K562 (cell line): ENCODE measurements around the gene LTBP4. TPM values are rescaled to one million over a fixed set of nuclear protein-coding genes. Genes with fewer than 3 reads are reported as not detected.

ENCODE experiments used
- ATAC-seq: fragments of 200-7000 bp; cut with Tn5 transposase; 3 replicates; pipeline ENCODE4 v1.9.1; 2020; ENCODE audit warnings: moderate library complexity
- BruUV-seq: library from RNA; stranded (reverse); fragments of 400-500 nt; replicated peaks from 2 replicates; lab custom pipeline; 2021; lab: Mats Ljungman, UMichigan
- CTCF ChIA-PET: fragments of 300-600 bp; formaldehyde crosslinking; extraction: SDS; loops from one replicate; lab custom pipeline; 2021; ENCODE audit warnings: low intra/inter-chr PET ratio; lab: Yijun Ruan, JAX
- POLR2A ChIA-PET: fragments of 300-600, 350-650 bp; sonication (Branson Sonifier 250); formaldehyde crosslinking; extraction: SDS; loops from one replicate; lab custom pipeline; 2021; ENCODE audit warnings: antibody characterized with exemption, inconsistent platforms; lab: Yijun Ruan, JAX
- DNase-seq, 4 experiments: peaks; one replicate each; pipeline versions ENCODE4 v3.0.0 to v3.0.0-alpha.2; 2011 to 2018; ENCODE audit warnings: low spot score in 3 of 4, mixed read lengths in 3 of 4; ENCODE audit errors: extremely low read depth in 1 of 4
- FAIRE-seq: peaks from 2 replicates; lab custom pipeline; 2011; peaks lifted over from hg19 to GRCh38; lab: Jason Lieb, UNC
- H2AFZ ChIP-seq: 2 replicates; pipeline ENCODE4 v1.6.0; 2011; ENCODE audit warnings: low read depth, low read length, control low read depth, inconsistent platforms
- H3K27ac ChIP-seq: fragments of 200-600 bp; 3 replicates; pipeline ENCODE4 v1.8.0; 2011; ENCODE audit warnings: low read depth, mild to moderate bottlenecking, control low read depth, inconsistent platforms, low read length, moderate library complexity, mixed read lengths; ENCODE audit errors: extremely low read depth
- H3K27me3 ChIP-seq, 2 experiments: fragments of 300-600 bp in 1 of 2; 2 replicates in 1 of 2; 3 replicates in 1 of 2; pipeline versions ENCODE4 v1.6.0 to v1.8.0; 2011; ENCODE audit warnings: inconsistent platforms in 2 of 2, low read length in 2 of 2, mild to moderate bottlenecking in 1 of 2, mixed read lengths in 1 of 2, moderate library complexity in 1 of 2; ENCODE audit not compliant: control insufficient read depth in 2 of 2, insufficient read depth in 2 of 2
- H3K36me3 ChIP-seq: fragments of 300-600 bp; 3 replicates; pipeline ENCODE4 v1.8.0; 2011; ENCODE audit warnings: mild to moderate bottlenecking, low read length, inconsistent platforms; ENCODE audit not compliant: control insufficient read depth, insufficient read depth
- H3K4me1 ChIP-seq, 2 experiments: fragments of 200-600 bp in 1 of 2; replicated peaks in 1 of 2; 2 replicates in 1 of 2; 3 replicates in 1 of 2; pipeline versions ENCODE4 v1.5.1 to v1.8.0; 2011; ENCODE audit warnings: inconsistent platforms in 2 of 2, low read length in 2 of 2, mild to moderate bottlenecking in 1 of 2, mixed read lengths in 1 of 2, moderate library complexity in 1 of 2; ENCODE audit not compliant: control insufficient read depth in 2 of 2, insufficient read depth in 2 of 2
- H3K4me2 ChIP-seq: 2 replicates; pipeline ENCODE4 v1.6.1; 2011; ENCODE audit warnings: low read length, control low read depth, inconsistent platforms, mixed read lengths; ENCODE audit not compliant: insufficient read depth
- H3K4me3 ChIP-seq: fragments of 200-600 bp; sonication (generic), shearing (Covaris generic); 2 replicates; pipeline ENCODE4 v1.5.1; 2016; ENCODE audit warnings: control low read depth, inconsistent platforms
- H3K79me2 ChIP-seq: fragments of 200-600 bp; 3 replicates; pipeline ENCODE4 v1.8.0; 2011; ENCODE audit warnings: low read length, inconsistent platforms; ENCODE audit not compliant: control insufficient read depth, insufficient read depth
- H3K9ac ChIP-seq, 2 experiments: 2 replicates each; pipeline versions ENCODE4 v1.6.0 to v1.6.1; 2011; ENCODE audit warnings: low read depth in 2 of 2, low read length in 2 of 2, control low read depth in 1 of 2, inconsistent platforms in 1 of 2, mild to moderate bottlenecking in 1 of 2, mixed read lengths in 1 of 2; ENCODE audit not compliant: insufficient read depth in 1 of 2
- H3K9me1 ChIP-seq: one replicate; pipeline ENCODE4 v1.6.0; 2011; ENCODE audit warnings: inconsistent platforms, mild to moderate bottlenecking, low read length, moderate library complexity; ENCODE audit not compliant: control insufficient read depth, insufficient read depth
- H3K9me3 ChIP-seq: replicated peaks from 2 replicates; pipeline ENCODE4 v1.5.1; 2011; ENCODE audit warnings: low read depth, low read length, inconsistent platforms; ENCODE audit not compliant: control insufficient read depth, insufficient read depth
- H4K20me1 ChIP-seq: replicated peaks from 2 replicates; pipeline ENCODE4 v1.6.1; 2011; ENCODE audit warnings: low read length, inconsistent platforms, mixed read lengths; ENCODE audit not compliant: control insufficient read depth, insufficient read depth
- ARID2 ChIP-seq: fragments of 450-650 bp; IDR thresholded peaks from 2 replicates; pipeline ENCODE4 v1.6.1; 2017; ENCODE audit warnings: antibody characterized with exemption, mild to moderate bottlenecking
- CTCF ChIP-seq, 3 experiments: IDR thresholded peaks in 2 of 3; conservative IDR thresholded peaks in 1 of 3; 2 replicates each; pipeline ENCODE4 v1.5.1; 2011 to 2012; ENCODE audit warnings: low read length in 3 of 3, mild to moderate bottlenecking in 3 of 3, control low read depth in 2 of 3, improper control_type of control experiment in 1 of 3, inconsistent platforms in 1 of 3, low read depth in 1 of 3, mixed read lengths in 1 of 3, moderate library complexity in 1 of 3; ENCODE audit not compliant: insufficient read depth in 2 of 3
- CXXC5 ChIP-seq: fragments of 250-450 bp; sonication (Bioruptor Pico); IDR thresholded peaks from 2 replicates; pipeline ENCODE4 v1.8.0; 2022; ENCODE audit warnings: inconsistent platforms, mild to moderate bottlenecking, moderate library complexity
- MCM2 ChIP-seq: fragments of 450-650 bp; IDR thresholded peaks from 2 replicates; pipeline ENCODE4 v1.6.1; 2017; ENCODE audit warnings: low read depth, mild to moderate bottlenecking
- NR1H2 ChIP-seq: sonication (generic); formaldehyde crosslinking; IDR thresholded peaks from 2 replicates; pipeline ENCODE4 v1.4.0; 2020; ENCODE audit warnings: mild to moderate bottlenecking, missing genetic modification reagents
- NR2C1 ChIP-seq, 2 experiments: fragments of 450-650 bp; IDR thresholded peaks; 2 replicates each; pipeline ENCODE4 v1.6.1; 2017; ENCODE audit warnings: mild to moderate bottlenecking in 2 of 2, antibody characterized with exemption in 1 of 2, inconsistent platforms in 1 of 2, missing compliant biosample characterization in 1 of 2, missing genetic modification characterization in 1 of 2
- PRMT5 ChIP-seq: sonication (generic); formaldehyde crosslinking; IDR thresholded peaks from 2 replicates; pipeline ENCODE4 v1.5.0; 2020; ENCODE audit warnings: missing genetic modification reagents
- RUNX1 ChIP-seq: sonication (generic); IDR thresholded peaks from 2 replicates; pipeline ENCODE4 v1.6.1; 2016; ENCODE audit warnings: antibody characterized with exemption, low read depth
- SMARCE1 ChIP-seq: fragments of 450-650 bp; IDR thresholded peaks from 2 replicates; pipeline ENCODE4 v1.7.1; 2016; ENCODE audit warnings: mild to moderate bottlenecking
- SNIP1 ChIP-seq: fragments of 450-650 bp; IDR thresholded peaks from 2 replicates; pipeline ENCODE4 v1.7.1; 2017; ENCODE audit warnings: low read depth, mild to moderate bottlenecking
- SOX6 ChIP-seq: fragments of 450-650 bp; IDR thresholded peaks from 2 replicates; pipeline ENCODE4 v1.6.1; 2014; ENCODE audit warnings: mild to moderate bottlenecking
- ZBED1 ChIP-seq: IDR thresholded peaks from 2 replicates; pipeline ENCODE4 v1.6.1; 2014
- ZNF224 ChIP-seq: sonication (generic); formaldehyde crosslinking; IDR thresholded peaks from 2 replicates; pipeline ENCODE4 v1.8.0; 2022; ENCODE audit warnings: mild to moderate bottlenecking, missing genetic modification reagents
- ZNF41 ChIP-seq: fragments of 250-450 bp; sonication (Bioruptor Pico); conservative IDR thresholded peaks from 2 replicates; pipeline ENCODE4 v1.4.0; 2020; ENCODE audit warnings: mild to moderate bottlenecking
- ZNF436 ChIP-seq: fragments of 250-450, 450-650 bp; sonication (Bioruptor Pico); formaldehyde crosslinking; IDR thresholded peaks from 2 replicates; pipeline ENCODE4 v1.7.0; 2020; ENCODE audit warnings: mild to moderate bottlenecking
- whole genome bisulfite sequencing: fragments of 100-300 bp; shearing (Covaris generic); methylation state at CpG from one replicate; pipeline ENCODE4 v1.1.6; 2016; ENCODE audit warnings: low coverage, mixed read lengths; ENCODE audit not compliant: insufficient coverage; ENCODE audit errors: missing lambda C conversion rate; 5-methylcytosine and 5-hydroxymethylcytosine counted together
- in situ Hi-C: fragments of 300-500 bp; cut with MboI; formaldehyde crosslinking; loops from 4 replicates; pipeline ENCODE4 v1.15.0; 2018; ENCODE audit warnings: inconsistent platforms, mixed read lengths
- intact Hi-C: fragments of 100-400 bp; cut with micrococcal nuclease; formaldehyde crosslinking; loops from 2 replicates; pipeline ENCODE4 v1.14.2; 2022
- polyA plus RNA-seq, 8 experiments: library from polyadenylated mRNA; depleted of rRNA in 4 of 8; stranded (reverse) in 5 of 8; unstranded in 3 of 8; fragments of >200 nt; fragmentation: Nextera tagmentation in 2 of 8; fragmentation: Illumina TruSeq in 1 of 8; extraction: Ambion mirVana in 2 of 8; extraction: Trizol in 1 of 8; gene quantifications; 2 replicates each; pipeline versions ENCODE4 v1.2.1 to v1.2.3, GENCODE V29; 2011 to 2014; ENCODE audit warnings: inconsistent platforms in 1 of 8, missing spikeins in 1 of 8
- total RNA-seq, 7 experiments: library from RNA; depleted of rRNA in 6 of 7; stranded (reverse); fragments of >200 nt in 6 of 7; fragmentation: Illumina TruSeq in 2 of 7; extraction: Trizol in 2 of 7; gene quantifications; 2 replicates each; pipeline versions ENCODE4 v1.2.1 to v1.2.3, GENCODE V29; 2011 to 2021; ENCODE audit warnings: low replicate concordance in 1 of 7
- TF ChIP-seq, protein P1 (sequence below): fragments of 450-650 bp; IDR thresholded peaks from 2 replicates; pipeline ENCODE4 v1.6.1; 2017; ENCODE audit warnings: mild to moderate bottlenecking, moderate library complexity
- TF ChIP-seq, protein P2 (sequence below): fragments of 450-650 bp; formaldehyde crosslinking; IDR thresholded peaks from 2 replicates; pipeline ENCODE4 v1.4.0; 2020; ENCODE audit warnings: mild to moderate bottlenecking, moderate library complexity

LTBP4 gene
- total and polyA plus RNA-seq, 9 of the 15 experiments (the other 6 are each of a cell fraction or from before 2014, with no cell fraction given), result 0.35 to 160 (median 31.6) TPM

- H3K27me3 ChIP-seq, result no peaks in the 10 kb centered on the region
- peak; percentile 53 to 85 (median 71) for DNase-seq
- H3K4me3 ChIP-seq, result peak overlapping the region; percentile 38
- ChIA-PET POLR2A (interaction anchor here (0.5 to 1.1 kb wide), 5 partner anchors 8 to 298 kb away, joined by 3 to 4 read pairs (median 4); no protein-coding TSS in a partner anchor), CTCF (interaction anchor here (0.6 to 2.7 kb wide), 2 partner anchors 29 to 300 kb away, joined by 4 to 35 read pairs; no protein-coding TSS in a partner anchor)
- peak overlapping the region; percentile 53 to 88 for H3K9ac ChIP-seq
- peak; percentile 57 for FAIRE-seq
- H4K20me1 ChIP-seq, result 0 out of 2 replicates have a peak, but pooled peaks cover 1% of the 10 kb centered on the region
- peaks cover 22% of the 10 kb centered on the region for H3K79me2 ChIP-seq
- in situ Hi-C loops (no loop called here), intact Hi-C loops (loop anchor here (1.0 kb wide), 1 partner anchor 29 kb away; no protein-coding TSS in a partner anchor)
- 2% methylated on average over 65 of the region's 71 CpGs for WGBS
- H3K36me3 ChIP-seq, result peaks cover 4% of the 10 kb centered on the region; the same call in 1 of the 3 replicates
- no TSS peak for BruUV-seq
- no peaks in the 10 kb centered on the region for H3K9me1 ChIP-seq
- peak overlapping the region; percentile 84 for H3K4me2 ChIP-seq
- H3K9me3 ChIP-seq, result no peaks in the 10 kb centered on the region
- peak; percentile 19 for ATAC-seq
- H3K4me1 ChIP-seq, result peaks cover 56 to 92% of the 10 kb centered on the region in 2 experiments
- peak overlapping the region; percentile 59 for H2AFZ ChIP-seq
- H3K27ac ChIP-seq, result peak overlapping the region; percentile 70
- TF ChIP-seq ZBED1, result no peak
- TF ChIP-seq SMARCE1, result no peak
- TF ChIP-seq, protein P1, sequence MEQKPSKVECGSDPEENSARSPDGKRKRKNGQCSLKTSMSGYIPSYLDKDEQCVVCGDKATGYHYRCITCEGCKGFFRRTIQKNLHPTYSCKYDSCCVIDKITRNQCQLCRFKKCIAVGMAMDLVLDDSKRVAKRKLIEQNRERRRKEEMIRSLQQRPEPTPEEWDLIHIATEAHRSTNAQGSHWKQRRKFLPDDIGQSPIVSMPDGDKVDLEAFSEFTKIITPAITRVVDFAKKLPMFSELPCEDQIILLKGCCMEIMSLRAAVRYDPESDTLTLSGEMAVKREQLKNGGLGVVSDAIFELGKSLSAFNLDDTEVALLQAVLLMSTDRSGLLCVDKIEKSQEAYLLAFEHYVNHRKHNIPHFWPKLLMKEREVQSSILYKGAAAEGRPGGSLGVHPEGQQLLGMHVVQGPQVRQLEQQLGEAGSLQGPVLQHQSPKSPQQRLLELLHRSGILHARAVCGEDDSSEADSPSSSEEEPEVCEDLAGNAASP, result no peak
- TF ChIP-seq CTCF (IDR thresholded peaks at IDR 0.05 in 2 of 3, conservative IDR thresholded peaks at IDR 0.05 in 1 of 3; ENCODE audit: insufficient read depth in 2 of 3, low read depth in 1 of 3, low read length in 3 of 3), result peak; percentile 53 to 71 (median 65)
- TF ChIP-seq RUNX1, result no peak
- TF ChIP-seq SNIP1, result no peak
- TF ChIP-seq PRMT5 (CRISPR knock-in tag), result no peak
- no peak for TF ChIP-seq ZNF41 (CRISPR knock-in tag)
- TF ChIP-seq ARID2, result 0 out of 2 replicates have a peak, but pooled peaks have one; percentile 5
- no peak for TF ChIP-seq NR1H2
- TF ChIP-seq, protein P2, sequence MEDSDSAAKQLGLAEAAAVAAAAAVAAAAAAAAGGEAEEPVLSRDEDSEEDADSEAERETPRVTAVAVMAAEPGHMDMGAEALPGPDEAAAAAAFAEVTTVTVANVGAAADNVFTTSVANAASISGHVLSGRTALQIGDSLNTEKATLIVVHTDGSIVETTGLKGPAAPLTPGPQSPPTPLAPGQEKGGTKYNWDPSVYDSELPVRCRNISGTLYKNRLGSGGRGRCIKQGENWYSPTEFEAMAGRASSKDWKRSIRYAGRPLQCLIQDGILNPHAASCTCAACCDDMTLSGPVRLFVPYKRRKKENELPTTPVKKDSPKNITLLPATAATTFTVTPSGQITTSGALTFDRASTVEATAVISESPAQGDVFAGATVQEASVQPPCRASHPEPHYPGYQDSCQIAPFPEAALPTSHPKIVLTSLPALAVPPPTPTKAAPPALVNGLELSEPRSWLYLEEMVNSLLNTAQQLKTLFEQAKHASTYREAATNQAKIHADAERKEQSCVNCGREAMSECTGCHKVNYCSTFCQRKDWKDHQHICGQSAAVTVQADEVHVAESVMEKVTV, result no peak
- TF ChIP-seq MCM2, result no peak
- TF ChIP-seq ZNF224 (CRISPR knock-in tag), result no peak
- TF ChIP-seq SOX6, result no peak; the same call in 1 of the 2 replicates
- peak; percentile 74 for TF ChIP-seq CXXC5 (CRISPR knock-in tag)
- TF ChIP-seq ZNF436 (CRISPR knock-in tag), result no peak
- no peak for TF ChIP-seq NR2C1 (IDR thresholded peaks at IDR 0.05)
- no peak for TF ChIP-seq NR2C1 (tag; IDR thresholded peaks at IDR 0.05)
These were observed 4.2 kb downstream of the LTBP4 start for GRCh38 chr19:40605216-40605971.
